Body of pancreas (tissue), 4 donors: ENCODE measurements around the gene EPOP. TPM values are rescaled to one million over a fixed set of nuclear protein-coding genes. Genes with fewer than 3 reads are reported as not detected.

Source experiments
- ATAC-seq: fragments of 150-250 bp; one replicate; pipeline ENCODE4 v1.9.1; 2016
- DNase-seq, 4 donors: peaks; one replicate each; pipeline ENCODE4 v3.0.0-alpha.2; 2019
- H3K27ac ChIP-seq, 4 donors: fragments of 200-600 bp; sonication (generic); 1 replicate in 3 of 4; 2 replicates in 1 of 4; pipeline versions ENCODE4 v1.5.1 to v1.6.1; 2016 to 2019; ENCODE audit warnings: mild to moderate bottlenecking in 1 of 4, mixed read lengths in 1 of 4, moderate library complexity in 1 of 4
- H3K27me3 ChIP-seq, 2 donors: fragments of 200-600 bp; sonication (generic); one replicate each; pipeline ENCODE4 v1.6.0; 2016; ENCODE audit warnings: mild to moderate bottlenecking in 1 of 2
- H3K36me3 ChIP-seq, 2 donors: fragments of 200-600 bp; sonication (generic); replicated peaks in 1 of 2; 2 replicates each; pipeline ENCODE4 v1.5.1; 2016; ENCODE audit warnings: low read depth in 2 of 2; ENCODE audit not compliant: insufficient read depth in 1 of 2
- H3K4me1 ChIP-seq: fragments of 200-600 bp; sonication (generic); one replicate; pipeline ENCODE4 v1.6.0; 2016
- H3K4me3 ChIP-seq, 2 donors: fragments of 200-600 bp; sonication (generic); 1 replicate in 1 of 2; 2 replicates in 1 of 2; pipeline ENCODE4 v1.5.1; 2016 to 2019
- H3K9me3 ChIP-seq, 3 donors: fragments of 200-600 bp; sonication (generic); 1 replicate in 2 of 3; 2 replicates in 1 of 3; pipeline ENCODE4 v1.5.1; 2016
- CTCF ChIP-seq, 7 experiments: fragments of 450-650 bp in 4 of 7; fragments of 200-600 bp in 3 of 7; sonication (generic) in 3 of 7; IDR thresholded peaks; one replicate each; pipeline ENCODE4 v1.5.1; 2016 to 2019; ENCODE audit warnings: antibody characterized with exemption in 7 of 7
- POLR2A ChIP-seq, 3 donors: fragments of 450-650 bp; IDR thresholded peaks; one replicate each; pipeline ENCODE4 v1.6.1; 2016; ENCODE audit warnings: antibody characterized with exemption in 3 of 3, mild to moderate bottlenecking in 2 of 3
- WGBS, 2 donors: methylation state at CpG; one replicate each; pipeline ENCODE4 v1.1.5; 2017; 5-methylcytosine and 5-hydroxymethylcytosine counted together
- intact Hi-C: fragments of 100-400 bp; cut with DNase I; formaldehyde crosslinking; loops from one replicate; pipeline ENCODE4 v1.15.1; 2023
- total RNA-seq, 2 donors: library from RNA; depleted of rRNA; stranded (reverse); fragments of >200 nt; gene quantifications; one replicate each; pipeline ENCODE4 v1.1.0, GENCODE V29; 2016

The EPOP gene
- total RNA-seq, 2 donors from 2014 or later, result 3.9 to 11.2 TPM

DNA sequence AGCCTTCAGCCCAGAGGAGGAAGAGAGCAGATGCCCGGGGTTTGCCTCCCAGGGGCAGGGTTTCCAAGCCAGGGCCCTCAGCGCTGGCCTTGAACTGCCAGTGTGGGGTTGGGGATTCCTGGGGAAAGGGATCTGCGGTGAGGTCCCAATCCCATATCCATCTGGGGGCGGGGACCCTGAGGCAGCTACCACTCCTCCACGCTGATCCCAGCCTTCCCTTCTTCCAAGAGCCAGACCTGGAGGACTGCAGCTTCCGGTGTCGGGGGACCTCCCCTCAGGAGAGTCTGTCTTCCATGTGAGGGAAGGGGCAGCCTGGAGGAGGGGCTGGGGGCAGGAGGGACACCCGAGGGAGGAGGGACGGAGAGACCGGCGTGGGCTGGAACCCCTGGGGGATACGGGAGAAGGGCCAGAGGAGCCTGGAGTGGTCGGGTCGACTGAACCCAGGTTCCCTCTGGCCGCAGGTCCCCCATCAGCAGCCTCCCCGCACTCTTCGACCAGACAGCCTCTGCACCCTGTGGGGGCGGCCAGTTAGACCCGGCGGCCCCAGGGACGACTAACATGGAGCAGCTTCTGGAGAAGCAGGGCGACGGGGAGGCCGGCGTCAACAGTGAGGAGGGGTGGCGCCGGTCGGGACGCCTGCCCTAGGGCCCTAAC, 44.7 kb upstream of the EPOP start:
- peaks cover 0 to 8% of the 10 kb centered on the region in 2 donors for H3K36me3 ChIP-seq
- ATAC-seq (no peak), DNase-seq (no peak)
- H3K9me3 ChIP-seq, result no peaks in the 10 kb centered on the region
- H3K4me1 ChIP-seq, result peaks cover 11% of the 10 kb centered on the region
- H3K27ac ChIP-seq, result peak overlapping the region in 1 of 4 donors; percentile 25
- 91% methylated on average over 28 of the region's 29 CpGs for WGBS, 2 donors
- intact Hi-C loops, result no loop called here
- TF ChIP-seq POLR2A (IDR thresholded peaks at IDR 0.05), result no peak
- TF ChIP-seq CTCF (IDR thresholded peaks at IDR 0.05), result no peak
- H3K27me3 ChIP-seq, result no peaks in the 10 kb centered on the region
- H3K4me3 ChIP-seq, result no peak overlapping the region

GRCh38 chr17:38717139-38717745, 42.5 kb upstream of the EPOP start:
- Histone ChIP-seq H3K36me3 (peaks cover 0 to 16% of the 10 kb centered on the region in 2 donors), H3K4me3 (no peak overlapping the region), H3K27ac (no peak overlapping the region), H3K9me3 (no peaks in the 10 kb centered on the region), H3K4me1 (peaks cover 14% of the 10 kb centered on the region), H3K27me3 (no peaks in the 10 kb centered on the region)
- no peak for ATAC-seq
- intact Hi-C loops, result no loop called here
- no peak for DNase-seq
- WGBS, 2 donors, result 86 to 87% methylated on average over 11 to 12 of the region's 12 CpGs
- TF ChIP-seq CTCF (IDR thresholded peaks at IDR 0.05) (no peak), POLR2A (IDR thresholded peaks at IDR 0.05) (no peak)

DNA sequence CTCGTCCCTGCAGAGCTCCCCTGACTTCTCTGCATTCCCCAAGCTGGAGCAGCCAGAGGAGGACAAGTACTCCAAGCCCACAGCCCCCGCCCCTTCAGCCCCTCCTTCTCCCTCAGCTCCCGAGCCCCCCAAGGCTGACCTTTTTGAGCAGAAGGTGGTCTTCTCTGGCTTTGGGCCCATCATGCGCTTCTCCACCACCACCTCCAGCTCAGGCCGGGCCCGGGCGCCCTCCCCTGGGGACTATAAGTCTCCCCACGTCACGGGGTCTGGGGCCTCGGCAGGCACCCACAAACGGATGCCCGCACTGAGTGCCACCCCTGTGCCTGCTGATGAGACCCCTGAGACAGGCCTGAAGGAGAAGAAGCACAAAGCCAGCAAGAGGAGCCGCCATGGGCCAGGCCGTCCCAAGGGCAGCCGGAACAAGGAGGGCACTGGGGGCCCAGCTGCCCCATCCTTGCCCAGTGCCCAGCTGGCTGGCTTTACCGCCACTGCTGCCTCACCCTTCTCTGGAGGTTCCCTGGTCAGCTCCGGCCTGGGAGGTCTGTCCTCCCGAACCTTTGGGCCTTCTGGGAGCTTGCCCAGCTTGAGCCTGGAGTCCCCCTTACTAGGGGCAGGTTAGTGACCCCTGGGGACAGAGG, 41.7 kb upstream of the EPOP start:
- intact Hi-C loops, result no loop called here
- TF ChIP-seq POLR2A (IDR thresholded peaks at IDR 0.05) (no peak), CTCF (IDR thresholded peaks at IDR 0.05) (no peak)
- Histone ChIP-seq H3K27me3 (no peaks in the 10 kb centered on the region), H3K4me3 (no peak overlapping the region), H3K4me1 (peaks cover 22% of the 10 kb centered on the region), H3K36me3 (peaks cover 0 to 18% of the 10 kb centered on the region in 2 donors), H3K27ac (no peak overlapping the region), H3K9me3 (no peaks in the 10 kb centered on the region)
- 82 to 92% methylated on average over 4 to 18 of the region's 18 CpGs for WGBS, 2 donors
- ATAC-seq (no peak), DNase-seq (no peak)

GRCh38 chr17:38715216-38715943, 40.6 kb upstream of the EPOP start:
- H3K9me3 ChIP-seq, result no peaks in the 10 kb centered on the region
- ATAC-seq (no peak), DNase-seq (no peak)
- no peak overlapping the region for H3K27ac ChIP-seq
- no peak for TF ChIP-seq CTCF (IDR thresholded peaks at IDR 0.05)
- TF ChIP-seq POLR2A (IDR thresholded peaks at IDR 0.05), result no peak
- intact Hi-C loops, result no loop called here
- H3K27me3 ChIP-seq, result no peaks in the 10 kb centered on the region
- no peak overlapping the region for H3K4me3 ChIP-seq
- peaks cover 30% of the 10 kb centered on the region for H3K4me1 ChIP-seq
- H3K36me3 ChIP-seq, result peaks cover 0 to 16% of the 10 kb centered on the region in 2 donors
- 89 to 92% methylated on average over 7 to 9 of the region's 9 CpGs for WGBS, 2 donors
